ENCODE measurements around the gene IDH3A.
"Not testable (repeated sequence)": the region's sequence is repeated elsewhere in the genome, so short reads cannot be mapped to it uniquely, and the experiment has no call there.

IDH3A gene

GRCh38 chr15:78147566-78147965, 1.6 kb upstream of the IDH3A start:
- Histone ChIP-seq H3K27ac (ENCODE audit: low read depth in 2 of 2, low read length in 2 of 2) (no peak overlapping the region), H3K9ac (ENCODE audit: low read depth in 1 of 2, low read length in 2 of 2) (no peak overlapping the region), H3K4me3 (ENCODE audit: low read length in 2 of 2) (no peak overlapping the region), H3K27me3 (ENCODE audit: control insufficient read depth in 2 of 2, insufficient read depth in 2 of 2, low read length in 2 of 2) (no peaks in the 10 kb centered on the region), H3K9me3 (ENCODE audit: control insufficient read depth in 2 of 2, low read length in 2 of 2) (no peaks in the 10 kb centered on the region), H3K36me3 (ENCODE audit: control insufficient read depth in 2 of 2, insufficient read depth in 2 of 2, low read length in 2 of 2) (no peaks in the 10 kb centered on the region), H3K4me1 (ENCODE audit: control insufficient read depth in 2 of 2, insufficient read depth in 2 of 2, low read length in 2 of 2) (peaks cover 13 to 22% of the 10 kb centered on the region in 2 donors)

- Histone ChIP-seq H3K27me3 (ENCODE audit: control insufficient read depth in 2 of 2, insufficient read depth in 2 of 2, low read length in 2 of 2) (no peaks in the 10 kb centered on the region), H3K4me3 (ENCODE audit: low read length in 2 of 2) (peak overlapping the region; percentile 70 to 85), H3K9ac (ENCODE audit: low read depth in 1 of 2, low read length in 2 of 2) (peak overlapping the region; percentile 66 to 75), H3K36me3 (ENCODE audit: control insufficient read depth in 2 of 2, insufficient read depth in 2 of 2, low read length in 2 of 2) (peaks cover 0 to 3% of the 10 kb centered on the region in 2 donors), H3K9me3 (ENCODE audit: control insufficient read depth in 2 of 2, low read length in 2 of 2) (no peaks in the 10 kb centered on the region), H3K4me1 (ENCODE audit: control insufficient read depth in 2 of 2, insufficient read depth in 2 of 2, low read length in 2 of 2) (peaks cover 13 to 22% of the 10 kb centered on the region in 2 donors), H3K27ac (ENCODE audit: low read depth in 2 of 2, low read length in 2 of 2) (peak overlapping the region in 1 of 2 donors; percentile 88)
Observed at GRCh38 chr15:78148392-78149067, 632 bp upstream of the IDH3A start.

DNA sequence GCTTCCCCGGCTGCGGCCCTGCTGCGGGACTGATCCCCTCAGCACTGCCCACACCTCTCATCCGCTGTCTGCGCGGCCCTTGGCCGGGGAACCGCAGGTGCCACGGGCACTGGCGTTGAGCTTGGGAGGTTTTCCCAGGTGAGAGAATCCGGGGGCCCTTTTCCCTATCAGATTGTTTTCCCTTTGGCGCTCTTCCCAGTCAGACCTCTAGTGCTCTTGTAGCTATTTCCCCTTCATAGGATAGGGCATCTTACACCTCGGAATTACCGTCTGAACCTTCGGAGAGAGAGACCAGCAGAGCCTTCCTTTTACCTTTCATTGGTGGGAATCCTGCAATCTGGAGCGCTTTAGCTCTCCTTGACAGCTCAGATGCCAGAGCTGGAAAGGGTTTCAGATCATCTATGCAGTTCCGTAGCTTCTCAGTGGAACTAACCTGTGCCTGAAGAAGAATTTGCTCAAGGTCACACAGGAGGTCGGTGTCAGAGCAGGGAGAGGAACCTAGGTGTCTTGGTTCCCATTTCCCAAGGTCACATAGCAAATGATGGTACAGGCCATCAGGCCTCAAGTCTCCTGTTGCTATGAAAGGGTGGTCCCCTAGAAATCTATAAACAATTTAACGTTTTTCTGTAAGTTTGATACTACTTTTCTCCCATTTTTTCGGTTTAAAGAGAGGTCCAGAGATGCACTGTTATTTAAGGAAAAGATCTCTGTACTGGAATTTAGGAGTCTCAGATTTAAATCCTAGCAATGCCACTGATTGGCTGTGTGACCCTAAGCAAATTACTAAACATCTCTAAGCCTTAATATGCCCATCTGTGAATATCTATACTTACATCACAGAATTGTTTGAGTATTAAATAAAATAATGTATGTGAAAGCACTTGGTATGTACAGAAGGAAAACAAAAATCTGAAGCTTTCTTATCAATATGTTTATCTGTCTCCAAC, 916 bp downstream of the IDH3A start:
- Histone ChIP-seq H3K4me1 (ENCODE audit: control insufficient read depth in 2 of 2, insufficient read depth in 2 of 2, low read length in 2 of 2) (peaks cover 13 to 22% of the 10 kb centered on the region in 2 donors), H3K9me3 (ENCODE audit: control insufficient read depth in 2 of 2, low read length in 2 of 2) (no peaks in the 10 kb centered on the region), H3K4me3 (ENCODE audit: low read length in 2 of 2) (peak overlapping the region; percentile 77 to 78), H3K9ac (ENCODE audit: low read depth in 1 of 2, low read length in 2 of 2) (peak overlapping the region; percentile 70 to 89), H3K27me3 (ENCODE audit: control insufficient read depth in 2 of 2, insufficient read depth in 2 of 2, low read length in 2 of 2) (no peaks in the 10 kb centered on the region), H3K36me3 (ENCODE audit: control insufficient read depth in 2 of 2, insufficient read depth in 2 of 2, low read length in 2 of 2) (peaks cover 0 to 3% of the 10 kb centered on the region in 2 donors), H3K27ac (ENCODE audit: low read depth in 2 of 2, low read length in 2 of 2) (peak overlapping the region; percentile 78 to 88)

- H3K9me3 ChIP-seq (ENCODE audit: control insufficient read depth in 2 of 2, low read length in 2 of 2); H3K27ac ChIP-seq (ENCODE audit: low read depth in 2 of 2, low read length in 2 of 2); H3K27me3 ChIP-seq (ENCODE audit: control insufficient read depth in 2 of 2, insufficient read depth in 2 of 2, low read length in 2 of 2); H3K9ac ChIP-seq (ENCODE audit: low read depth in 1 of 2, low read length in 2 of 2); H3K36me3 ChIP-seq (ENCODE audit: control insufficient read depth in 2 of 2, insufficient read depth in 2 of 2, low read length in 2 of 2): not testable (repeated sequence)
- Histone ChIP-seq H3K4me1 (ENCODE audit: control insufficient read depth in 2 of 2, insufficient read depth in 2 of 2, low read length in 2 of 2) (peaks cover 13 to 22% of the 10 kb centered on the region in 2 donors), H3K4me3 (ENCODE audit: low read length in 2 of 2) (peak overlapping the region; percentile 32 to 77)
Observed at GRCh38 chr15:78151075-78151474, 1.9 kb downstream of the IDH3A start.

- H3K36me3 ChIP-seq (ENCODE audit: control insufficient read depth in 2 of 2, insufficient read depth in 2 of 2, low read length in 2 of 2) = peaks cover 6 to 31% of the 10 kb centered on the region in 2 donors
- no peaks in the 10 kb centered on the region for H3K27me3 ChIP-seq (ENCODE audit: control insufficient read depth in 2 of 2, insufficient read depth in 2 of 2, low read length in 2 of 2)
- no peak overlapping the region for H3K27ac ChIP-seq (ENCODE audit: low read depth in 2 of 2, low read length in 2 of 2)
- no peak overlapping the region for H3K9ac ChIP-seq (ENCODE audit: low read depth in 1 of 2, low read length in 2 of 2)
- no peak overlapping the region for H3K4me3 ChIP-seq (ENCODE audit: low read length in 2 of 2)
- H3K4me1 ChIP-seq (ENCODE audit: control insufficient read depth in 2 of 2, insufficient read depth in 2 of 2, low read length in 2 of 2) = peaks cover 4 to 8% of the 10 kb centered on the region in 2 donors
- H3K9me3 ChIP-seq (ENCODE audit: control insufficient read depth in 2 of 2, low read length in 2 of 2) = no peaks in the 10 kb centered on the region
Observed at GRCh38 chr15:78154955-78155354, 5.8 kb downstream of the IDH3A start.

DNA sequence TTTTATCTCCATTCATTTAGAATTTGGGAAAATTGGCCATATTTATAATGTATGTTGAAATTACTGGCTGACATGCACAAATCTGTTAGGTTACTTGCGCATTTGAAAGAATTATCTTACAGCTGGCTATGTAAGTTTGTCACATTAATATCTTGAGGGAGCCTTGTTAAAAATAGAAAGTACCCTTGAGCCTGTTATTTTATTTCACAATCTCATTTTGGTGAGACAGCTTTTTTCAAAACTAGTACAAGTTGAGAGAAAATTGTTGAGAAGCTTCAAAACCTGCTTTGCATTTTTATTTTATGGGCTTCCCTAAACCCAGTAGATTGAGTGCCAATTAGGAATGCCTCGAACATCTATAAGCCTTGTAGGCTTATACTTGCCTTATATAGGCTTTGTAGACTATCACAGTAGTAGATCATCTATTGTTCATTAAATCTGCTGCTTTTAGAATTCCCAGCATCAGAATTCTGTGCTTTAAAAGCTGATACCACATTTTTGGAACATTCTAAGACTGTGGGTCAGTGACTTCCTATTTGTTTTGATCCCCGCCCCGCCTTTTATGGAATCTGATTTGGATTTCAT, 6.3 kb downstream of the IDH3A start:
- no peaks in the 10 kb centered on the region for H3K9me3 ChIP-seq (ENCODE audit: control insufficient read depth in 2 of 2, low read length in 2 of 2)
- H3K27me3 ChIP-seq (ENCODE audit: control insufficient read depth in 2 of 2, insufficient read depth in 2 of 2, low read length in 2 of 2) = no peaks in the 10 kb centered on the region
- no peak overlapping the region for H3K9ac ChIP-seq (ENCODE audit: low read depth in 1 of 2, low read length in 2 of 2)
- no peak overlapping the region for H3K27ac ChIP-seq (ENCODE audit: low read depth in 2 of 2, low read length in 2 of 2)
- no peak overlapping the region for H3K4me3 ChIP-seq (ENCODE audit: low read length in 2 of 2)
- H3K36me3 ChIP-seq (ENCODE audit: control insufficient read depth in 2 of 2, insufficient read depth in 2 of 2, low read length in 2 of 2) = peaks cover 11 to 33% of the 10 kb centered on the region in 2 donors
- H3K4me1 ChIP-seq (ENCODE audit: control insufficient read depth in 2 of 2, insufficient read depth in 2 of 2, low read length in 2 of 2) = peaks cover 0 to 4% of the 10 kb centered on the region in 2 donors

- peaks cover 18 to 41% of the 10 kb centered on the region in 2 donors for H3K36me3 ChIP-seq (ENCODE audit: control insufficient read depth in 2 of 2, insufficient read depth in 2 of 2, low read length in 2 of 2)
- H3K4me1 ChIP-seq (ENCODE audit: control insufficient read depth in 2 of 2, insufficient read depth in 2 of 2, low read length in 2 of 2) = no peaks in the 10 kb centered on the region
- no peaks in the 10 kb centered on the region for H3K27me3 ChIP-seq (ENCODE audit: control insufficient read depth in 2 of 2, insufficient read depth in 2 of 2, low read length in 2 of 2)
- H3K4me3 ChIP-seq (ENCODE audit: low read length in 2 of 2) = no peak overlapping the region
- no peak overlapping the region for H3K9ac ChIP-seq (ENCODE audit: low read depth in 1 of 2, low read length in 2 of 2)
- H3K27ac ChIP-seq (ENCODE audit: low read depth in 2 of 2, low read length in 2 of 2) = no peak overlapping the region
- H3K9me3 ChIP-seq (ENCODE audit: control insufficient read depth in 2 of 2, low read length in 2 of 2) = no peaks in the 10 kb centered on the region
Observed at GRCh38 chr15:78156653-78157052, 7.5 kb downstream of the IDH3A start.

DNA sequence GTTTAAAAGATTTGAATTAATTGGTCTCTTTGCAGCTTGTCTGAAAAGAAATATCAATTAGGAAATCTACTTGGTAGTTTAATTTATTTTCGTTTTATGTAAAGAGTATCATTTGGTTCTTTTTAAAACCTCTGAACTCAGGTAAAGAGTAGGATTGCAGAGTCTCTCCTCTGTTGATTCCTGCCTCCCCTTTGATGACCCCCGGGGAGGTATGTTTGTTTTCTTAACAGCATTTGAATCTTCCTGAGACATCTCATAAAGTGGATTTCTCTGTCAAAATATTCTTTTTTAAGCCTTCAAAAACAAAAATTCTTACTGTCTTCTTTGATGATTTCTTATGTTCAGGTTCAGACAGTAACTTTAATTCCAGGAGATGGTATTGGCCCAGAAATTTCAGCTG, 8.0 kb downstream of the IDH3A start:
- H3K36me3 ChIP-seq (ENCODE audit: control insufficient read depth in 2 of 2, insufficient read depth in 2 of 2, low read length in 2 of 2) = peaks cover 24 to 47% of the 10 kb centered on the region in 2 donors
- no peak overlapping the region for H3K9ac ChIP-seq (ENCODE audit: low read depth in 1 of 2, low read length in 2 of 2)
- H3K4me3 ChIP-seq (ENCODE audit: low read length in 2 of 2) = no peak overlapping the region
- H3K27me3 ChIP-seq (ENCODE audit: control insufficient read depth in 2 of 2, insufficient read depth in 2 of 2, low read length in 2 of 2) = no peaks in the 10 kb centered on the region
- no peaks in the 10 kb centered on the region for H3K4me1 ChIP-seq (ENCODE audit: control insufficient read depth in 2 of 2, insufficient read depth in 2 of 2, low read length in 2 of 2)
- H3K9me3 ChIP-seq (ENCODE audit: control insufficient read depth in 2 of 2, low read length in 2 of 2) = no peaks in the 10 kb centered on the region
- no peak overlapping the region for H3K27ac ChIP-seq (ENCODE audit: low read depth in 2 of 2, low read length in 2 of 2)

DNA sequence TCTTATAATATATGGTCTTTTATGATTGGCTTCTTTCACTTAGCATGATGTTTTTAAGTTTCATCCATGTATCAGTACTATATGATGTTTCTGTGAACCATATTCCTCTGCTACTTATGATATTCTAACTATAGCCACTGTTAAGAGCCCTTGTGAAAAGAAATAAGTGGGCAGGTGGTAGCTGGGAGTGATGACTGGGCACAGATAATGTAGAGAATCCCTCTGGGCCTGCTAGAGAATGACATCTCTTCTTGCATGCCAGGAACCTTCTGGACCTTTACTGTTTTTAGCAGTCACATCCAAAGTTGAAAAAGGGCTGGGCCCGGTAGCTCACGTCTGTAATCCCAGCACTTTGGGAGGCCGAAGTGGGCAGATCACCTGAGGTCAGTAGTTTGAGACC, 10.2 kb downstream of the IDH3A start:
- Histone ChIP-seq H3K4me3 (ENCODE audit: low read length in 2 of 2) (no peak overlapping the region), H3K27ac (ENCODE audit: low read depth in 2 of 2, low read length in 2 of 2) (no peak overlapping the region), H3K9me3 (ENCODE audit: control insufficient read depth in 2 of 2, low read length in 2 of 2) (no peaks in the 10 kb centered on the region), H3K4me1 (ENCODE audit: control insufficient read depth in 2 of 2, insufficient read depth in 2 of 2, low read length in 2 of 2) (no peaks in the 10 kb centered on the region), H3K9ac (ENCODE audit: low read depth in 1 of 2, low read length in 2 of 2) (no peak overlapping the region), H3K36me3 (ENCODE audit: control insufficient read depth in 2 of 2, insufficient read depth in 2 of 2, low read length in 2 of 2) (peaks cover 40 to 52% of the 10 kb centered on the region in 2 donors), H3K27me3 (ENCODE audit: control insufficient read depth in 2 of 2, insufficient read depth in 2 of 2, low read length in 2 of 2) (no peaks in the 10 kb centered on the region)

GRCh38 chr15:78162038-78162437, 12.9 kb downstream of the IDH3A start:
- H3K9me3 ChIP-seq (ENCODE audit: control insufficient read depth in 2 of 2, low read length in 2 of 2) = no peaks in the 10 kb centered on the region
- no peak overlapping the region for H3K4me3 ChIP-seq (ENCODE audit: low read length in 2 of 2)
- no peaks in the 10 kb centered on the region for H3K27me3 ChIP-seq (ENCODE audit: control insufficient read depth in 2 of 2, insufficient read depth in 2 of 2, low read length in 2 of 2)
- no peaks in the 10 kb centered on the region for H3K4me1 ChIP-seq (ENCODE audit: control insufficient read depth in 2 of 2, insufficient read depth in 2 of 2, low read length in 2 of 2)
- H3K27ac ChIP-seq (ENCODE audit: low read depth in 2 of 2, low read length in 2 of 2) = no peak overlapping the region
- peaks cover 58 to 61% of the 10 kb centered on the region in 2 donors for H3K36me3 ChIP-seq (ENCODE audit: control insufficient read depth in 2 of 2, insufficient read depth in 2 of 2, low read length in 2 of 2)
- H3K9ac ChIP-seq (ENCODE audit: low read depth in 1 of 2, low read length in 2 of 2) = no peak overlapping the region

Measured in mucosa of rectum (tissue), 2 donors.